Suppressor macrophage treated with lipopolysaccharide for 1 hour (primary cell): ENCODE data around the gene DHX32.
"Not testable (repeated sequence)": the region's sequence is repeated elsewhere in the genome, so short reads cannot be mapped to it uniquely, and the experiment has no call there.

Experiments used
- DNase-seq, 3 donors: peaks; one replicate each; pipeline ENCODE4 v3.0.0-alpha.2; 2020 to 2022

The DHX32 gene

GRCh38 chr10:125895130-125896087 lies 14.3 kb upstream of the DHX32 start:
- DNase-seq: peak; percentile 53 to 70 (median 55)

- not testable (repeated sequence) for DNase-seq
These were observed 13.1 kb upstream of the DHX32 start for GRCh38 chr10:125894176-125894575.

DNA sequence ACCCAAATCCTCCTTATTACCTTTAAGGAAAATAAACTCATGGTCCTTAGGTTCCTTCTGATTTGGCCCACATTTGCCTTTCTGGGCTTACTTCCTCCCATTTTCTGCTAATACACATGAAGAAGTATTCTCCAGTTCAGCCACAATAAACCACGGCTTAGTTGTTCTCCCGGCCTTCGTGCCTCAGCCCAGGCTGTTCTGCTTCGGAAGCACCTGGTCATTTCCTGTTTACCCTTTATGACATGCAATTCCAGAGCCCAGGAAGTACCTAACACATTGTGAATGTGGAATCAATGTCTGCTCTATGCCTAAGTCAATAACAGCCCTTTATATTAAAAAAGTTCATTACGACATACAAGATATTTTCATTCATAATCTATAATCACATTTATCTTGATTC lies 11.3 kb upstream of the DHX32 start:
- not testable (repeated sequence) for DNase-seq

GRCh38 chr10:125889441-125889840 lies 8.3 kb upstream of the DHX32 start:
- not testable (repeated sequence) for DNase-seq

DNA sequence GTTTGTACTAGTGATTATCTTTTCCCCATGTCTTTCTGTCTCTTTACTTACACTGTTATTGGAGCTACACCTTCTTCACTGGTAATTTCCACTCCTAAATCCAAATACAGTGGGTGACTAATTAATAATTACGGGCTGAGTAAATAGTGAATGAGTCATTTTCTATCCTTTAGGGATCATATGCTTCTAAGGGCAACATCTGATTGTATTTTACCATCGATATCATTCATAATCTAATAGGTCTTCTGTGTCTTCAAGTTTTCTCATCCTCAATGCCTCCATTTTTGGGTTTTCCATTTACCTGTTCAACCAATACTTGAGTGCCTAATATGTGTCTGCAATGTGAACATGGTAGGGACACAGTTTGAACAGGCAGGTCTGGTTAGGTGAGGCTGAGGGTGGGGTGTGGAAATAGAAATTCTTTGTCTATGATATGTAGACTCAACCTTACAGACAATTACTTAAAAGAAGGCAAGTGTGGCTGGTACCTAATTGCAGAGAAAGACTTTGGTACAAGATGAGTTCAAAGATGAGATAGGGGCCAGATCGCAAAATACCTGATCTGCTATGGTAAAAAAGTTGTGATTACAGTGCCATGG lies 5.9 kb upstream of the DHX32 start:
- no peak for DNase-seq

DNA sequence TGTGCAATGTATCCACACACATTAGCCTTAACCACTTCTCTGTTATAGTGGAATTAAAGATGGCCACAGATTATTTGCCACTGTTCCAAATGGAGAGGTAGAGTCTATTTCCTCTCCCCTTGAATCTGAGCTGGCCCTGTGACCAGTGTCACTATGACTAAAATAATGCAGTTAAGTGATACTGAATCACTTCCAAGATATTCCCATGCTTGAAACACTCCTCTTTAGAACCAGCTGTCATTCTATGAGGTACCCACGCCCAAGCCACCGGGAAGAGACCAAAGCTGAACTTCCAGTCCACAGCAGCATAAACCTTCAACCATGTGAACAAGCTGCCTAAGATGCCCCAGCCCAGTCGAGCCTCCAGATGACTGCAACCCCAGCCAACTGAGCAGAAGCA lies 2.1 kb upstream of the DHX32 start:
- DNase-seq: no peak

DNA sequence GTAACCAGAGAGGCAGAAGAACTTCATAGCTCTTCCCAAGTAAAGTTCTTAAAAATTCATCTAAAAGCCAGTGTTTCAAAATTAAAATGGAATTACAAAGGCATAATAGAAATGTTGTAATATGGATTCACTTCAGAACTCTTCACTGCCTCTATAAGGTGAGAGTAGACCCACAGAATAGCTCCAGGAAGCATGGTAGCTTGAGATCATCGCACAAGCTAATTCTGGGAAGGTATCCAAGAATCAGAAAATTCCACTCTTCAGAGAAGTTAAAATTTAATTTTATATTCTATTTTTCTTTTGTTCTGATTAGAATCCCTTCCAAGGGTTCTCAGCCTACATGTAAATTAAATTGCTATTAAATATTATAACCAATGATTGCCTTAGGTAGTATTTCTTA lies 1.5 kb upstream of the DHX32 start:
- DNase-seq: no peak

DNA sequence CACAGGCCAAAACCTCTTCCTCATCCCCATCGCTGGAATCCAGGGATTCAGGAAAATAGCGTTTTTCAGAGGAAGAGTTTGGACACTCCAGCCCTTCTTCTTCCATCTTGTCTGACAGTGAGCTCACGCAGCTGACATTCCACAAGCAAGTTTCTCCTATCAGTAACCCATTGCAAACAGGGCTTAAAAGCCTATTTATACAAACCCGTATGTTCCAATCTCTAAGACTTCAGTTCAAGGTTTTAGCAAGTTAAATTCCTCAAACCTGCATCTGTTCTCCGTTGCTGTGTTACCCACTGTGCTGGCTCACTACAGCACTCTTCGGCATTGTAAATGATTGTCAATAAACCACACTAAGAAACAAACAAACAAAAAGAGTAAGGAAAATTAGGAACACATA lies 373 bp downstream of the DHX32 start:
- no peak for DNase-seq

GRCh38 chr10:125878957-125879835 lies 1.9 kb downstream of the DHX32 start:
- DNase-seq: no peak

DNA sequence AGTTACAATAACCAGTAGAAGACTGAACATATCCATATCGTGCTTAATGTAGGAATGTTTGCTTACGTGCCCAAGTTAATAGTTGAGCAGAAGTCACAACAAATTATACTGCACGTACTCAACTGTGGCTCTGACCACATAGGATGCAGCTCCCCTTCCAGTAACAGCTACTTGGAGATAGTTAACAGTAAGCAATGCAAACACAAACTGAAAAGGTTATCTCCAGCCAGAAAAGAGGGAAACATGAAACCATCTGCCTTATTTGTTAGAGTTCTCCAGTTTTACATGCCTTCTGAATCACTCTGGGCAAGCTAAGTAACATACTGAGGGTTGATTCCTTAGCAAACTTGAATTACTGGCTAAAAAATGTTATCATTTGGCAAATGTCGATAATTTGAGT lies 9.8 kb downstream of the DHX32 start:
- DNase-seq: no peak

GRCh38 chr10:125868372-125868975 lies 12.6 kb downstream of the DHX32 start:
- DNase-seq: peak; percentile 25 to 57 (median 52)

DNA sequence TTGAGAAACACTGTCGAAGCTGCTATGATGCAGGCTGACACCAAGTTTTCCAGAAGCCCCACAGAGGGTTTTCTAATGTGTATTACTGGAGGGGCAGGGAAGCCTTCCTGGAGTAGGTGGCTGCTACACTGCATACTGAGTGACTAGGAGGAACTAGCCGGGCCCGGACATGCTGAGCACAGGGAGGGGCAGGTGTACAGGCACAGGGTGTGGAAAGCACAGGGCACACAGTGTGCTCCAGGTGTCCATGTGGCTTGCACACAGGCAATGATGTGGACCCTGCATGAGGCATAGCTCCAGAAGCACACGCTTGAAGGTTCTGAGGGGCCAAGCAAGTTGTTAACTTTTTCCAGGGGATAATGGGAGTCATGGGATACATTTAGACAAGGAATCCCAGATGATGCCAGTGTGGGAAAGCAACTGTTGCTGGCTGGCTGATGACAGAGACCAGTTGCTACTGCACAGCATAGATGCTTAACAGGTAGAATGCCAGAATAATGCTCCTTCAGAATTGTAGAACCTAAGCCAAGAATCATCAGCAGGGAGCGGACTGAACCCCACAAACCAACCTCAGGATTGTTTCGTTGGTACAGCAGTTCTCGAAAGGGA lies 14.6 kb downstream of the DHX32 start:
- DNase-seq: no peak

DNA sequence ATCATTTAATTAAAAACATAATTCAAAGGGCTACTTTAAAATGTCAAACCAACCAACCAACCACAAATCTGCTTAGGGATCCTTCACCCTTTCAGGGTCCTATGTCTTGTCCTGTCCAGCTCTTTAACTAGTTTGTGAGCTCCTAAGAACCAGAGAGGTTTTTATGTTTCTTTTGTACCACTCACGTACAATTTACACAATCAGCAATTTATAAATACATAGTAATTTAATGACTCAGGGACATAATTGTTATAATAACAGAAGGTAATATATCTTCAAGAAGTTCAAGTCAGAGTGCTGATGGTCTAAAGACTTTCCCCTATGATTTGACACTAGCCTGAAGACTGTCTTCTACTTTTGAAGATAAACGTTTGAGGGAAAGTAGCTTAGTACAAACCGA lies 16.0 kb downstream of the DHX32 start:
- no peak for DNase-seq

GRCh38 chr10:125859128-125859817 lies 21.8 kb downstream of the DHX32 start:
- no peak for DNase-seq

DNA sequence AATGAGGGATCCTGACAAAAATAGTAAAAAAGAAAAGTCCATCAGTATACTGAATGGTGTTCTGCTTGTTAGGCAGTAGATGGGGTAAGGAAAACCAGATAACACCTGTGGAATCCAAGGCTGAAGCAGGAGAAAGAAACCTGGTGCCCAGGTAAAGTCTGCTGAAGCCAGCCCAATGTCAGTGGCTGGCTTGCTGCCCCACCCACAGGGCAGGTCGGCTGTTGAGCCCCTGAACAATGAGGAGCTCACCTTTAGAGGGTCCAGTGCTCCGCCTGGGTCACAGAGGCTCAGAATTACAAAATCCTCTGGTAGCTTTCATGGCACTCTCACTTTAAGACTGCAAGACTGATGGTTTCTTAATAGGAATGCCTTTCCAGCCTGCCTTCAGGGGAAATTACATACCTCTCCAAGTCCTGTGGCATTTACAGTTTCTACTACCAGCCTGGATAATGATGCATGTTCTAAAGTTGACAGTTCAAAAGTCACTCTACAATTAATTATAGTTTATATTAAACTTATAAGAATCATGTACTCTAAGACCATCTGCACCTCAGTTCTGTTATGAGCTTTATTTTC lies 23.8 kb downstream of the DHX32 start:
- DNase-seq: no peak

GRCh38 chr10:125852487-125852886 lies 28.6 kb downstream of the DHX32 start:
- no peak for DNase-seq

DNA sequence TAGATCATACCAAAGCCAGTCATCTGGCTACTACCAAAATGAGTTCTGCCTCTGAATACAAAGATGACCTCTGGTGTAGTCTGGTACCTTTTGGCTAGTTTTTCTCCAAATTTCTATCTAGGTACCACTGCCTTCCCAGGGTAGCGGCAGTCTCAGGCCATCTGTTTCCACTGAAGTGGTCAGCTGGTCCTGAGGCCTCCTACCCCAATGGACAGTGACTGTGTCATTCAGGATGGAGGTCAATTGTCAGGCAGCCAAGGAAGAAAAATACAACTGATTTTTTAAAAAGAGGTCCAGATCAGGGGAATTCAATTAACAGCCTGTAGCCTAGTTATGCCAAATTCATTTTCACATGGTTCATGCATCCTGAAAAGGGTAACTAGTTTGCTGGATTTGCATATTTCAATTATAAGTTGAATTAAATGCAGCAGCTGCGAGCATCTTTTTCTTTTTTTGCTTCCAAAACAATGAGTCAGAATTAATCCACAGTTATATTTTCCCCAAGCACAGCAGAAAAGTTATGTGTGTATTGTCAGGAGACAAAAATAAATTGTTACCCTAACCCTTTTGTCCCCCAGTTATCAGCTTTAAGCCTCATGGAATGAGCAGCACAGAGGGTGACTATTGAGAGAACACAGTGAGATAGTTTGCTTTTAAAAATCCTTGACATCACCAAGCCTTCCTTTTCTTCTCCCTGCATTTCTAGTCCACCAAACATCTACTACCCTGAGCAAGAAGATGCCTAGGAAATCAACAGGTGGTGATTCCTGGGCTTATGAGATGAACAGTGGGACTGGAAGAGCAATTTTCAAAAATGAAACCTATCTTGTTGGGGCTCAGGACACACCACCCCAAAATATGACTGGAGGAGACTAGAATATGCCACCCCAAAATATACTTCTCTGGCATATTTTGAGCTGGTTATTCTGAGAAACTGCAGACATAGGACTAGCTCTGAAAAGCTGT lies 30.0 kb downstream of the DHX32 start:
- DNase-seq: no peak

DNA sequence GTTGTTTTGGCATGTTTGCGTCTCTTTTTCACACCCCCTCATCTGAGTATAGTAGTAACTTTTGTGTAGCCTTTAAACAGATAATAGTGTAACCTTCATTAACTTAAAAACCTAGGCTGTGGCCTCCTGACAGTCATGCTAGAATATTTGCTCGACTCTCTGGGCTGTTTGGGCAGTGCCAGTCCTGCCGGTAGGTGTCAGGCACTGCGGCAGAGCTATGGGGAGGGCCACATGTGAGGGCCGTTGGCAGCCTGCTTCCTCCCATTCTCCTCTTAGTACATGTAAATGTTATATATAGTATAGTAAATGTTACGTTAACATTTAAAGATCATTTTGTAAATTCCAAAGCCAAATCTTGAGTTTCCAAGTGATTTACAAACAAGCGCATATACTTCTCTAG lies 31.6 kb downstream of the DHX32 start:
- DNase-seq: no peak

DNA sequence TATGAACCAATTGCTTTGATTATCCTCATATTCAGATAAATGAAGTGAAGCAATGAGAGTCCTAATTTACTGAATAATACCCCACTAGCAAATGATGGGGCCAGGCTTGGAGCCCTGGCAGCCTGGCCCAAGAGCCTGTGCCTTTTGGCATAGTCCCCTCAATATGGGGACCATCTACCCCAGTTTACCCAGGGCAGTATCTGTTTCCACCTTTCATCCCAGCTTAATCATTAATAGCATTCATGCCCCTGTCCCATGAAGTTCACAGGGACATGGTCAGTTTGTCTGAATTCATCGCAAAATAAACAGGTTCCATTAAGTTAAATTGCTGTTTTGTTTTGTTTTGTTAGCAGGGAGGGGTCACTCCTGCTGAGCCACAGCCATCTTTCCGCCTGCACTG lies 32.2 kb downstream of the DHX32 start:
- DNase-seq: no peak

DNA sequence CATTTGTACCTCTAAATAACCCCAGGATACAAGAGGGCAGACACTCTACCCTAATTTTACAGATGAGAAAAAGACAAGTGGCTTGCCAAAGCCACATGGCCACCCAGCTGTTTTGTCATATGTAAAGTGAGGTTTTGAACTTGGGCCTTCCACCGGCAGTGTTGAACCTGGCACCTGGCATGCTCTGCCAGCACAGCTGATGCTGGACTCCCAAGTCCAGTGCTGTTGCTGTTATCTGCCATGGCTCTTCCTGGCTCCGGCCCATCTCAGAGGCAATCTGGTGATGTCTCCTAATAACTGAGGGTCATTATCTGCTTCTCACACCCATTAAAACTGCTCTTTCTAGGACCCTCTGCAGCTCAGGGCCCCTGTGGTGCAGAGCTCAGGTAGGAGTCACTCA lies 32.7 kb downstream of the DHX32 start:
- no peak for DNase-seq
